ENCODE measurements around the gene FLVCR2. TPM values are rescaled to one million over a fixed set of nuclear protein-coding genes. Genes with fewer than 3 reads are reported as not detected.
A peak's percentile ranks its signal among the peaks of the same experiment; 100 is the strongest.

The FLVCR2 gene
- total and polyA plus RNA-seq, 2 of the 13 experiments (the other 11 are each of a cell fraction or from before 2014, with no cell fraction given), result 9.9 to 10.5 TPM

DNA sequence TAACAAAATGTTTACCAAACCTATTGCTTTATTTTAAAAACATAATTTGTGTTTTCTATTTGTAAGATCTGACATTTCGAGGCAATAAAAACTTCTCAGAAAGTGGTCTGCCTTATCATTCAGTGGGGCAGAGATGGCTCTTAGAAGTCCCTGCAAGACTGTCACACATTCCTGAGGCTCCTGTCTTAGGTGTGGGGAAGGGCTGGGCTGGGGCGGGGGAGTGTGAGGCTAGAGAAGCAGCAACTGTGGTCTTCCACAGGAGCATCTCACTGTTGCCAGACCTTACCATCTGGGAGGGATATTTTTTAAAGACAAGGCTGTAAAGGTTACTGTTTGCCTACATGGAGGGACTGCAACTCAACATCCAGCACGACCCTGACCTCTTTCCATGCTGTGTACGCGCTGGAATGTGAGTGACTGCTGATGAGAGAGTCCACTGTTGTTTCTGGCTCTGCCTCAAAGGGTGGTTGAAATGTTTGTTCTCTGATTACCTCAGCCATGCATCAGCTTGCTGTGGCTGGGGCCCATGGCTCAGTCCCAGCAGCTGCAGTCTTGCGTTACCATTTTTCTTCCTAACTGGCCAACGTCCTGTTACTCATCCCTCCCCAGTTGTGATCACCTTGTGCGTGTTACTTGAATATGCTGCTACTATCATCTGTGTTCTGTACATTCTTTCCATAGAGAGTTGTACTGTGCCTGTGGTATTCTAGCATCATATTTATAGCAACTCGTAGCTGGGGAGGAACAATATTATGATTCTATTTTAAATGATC lies 69.8 kb downstream of the FLVCR2 start (continued):
- TF ChIP-seq ERF (CRISPR knock-in tag; IDR thresholded peaks at IDR 0.05), result peak; percentile 68; the same call in 1 of the 2 replicates
- peak; percentile 82; the same call in 1 of the 2 replicates for TF ChIP-seq ZNF318 (CRISPR knock-in tag; IDR thresholded peaks at IDR 0.05)
- TF ChIP-seq ZNF430 (CRISPR knock-in tag; IDR thresholded peaks at IDR 0.05), result 0 out of 2 replicates have a peak, but pooled peaks have one; percentile 79
- TF ChIP-seq, protein P1, sequence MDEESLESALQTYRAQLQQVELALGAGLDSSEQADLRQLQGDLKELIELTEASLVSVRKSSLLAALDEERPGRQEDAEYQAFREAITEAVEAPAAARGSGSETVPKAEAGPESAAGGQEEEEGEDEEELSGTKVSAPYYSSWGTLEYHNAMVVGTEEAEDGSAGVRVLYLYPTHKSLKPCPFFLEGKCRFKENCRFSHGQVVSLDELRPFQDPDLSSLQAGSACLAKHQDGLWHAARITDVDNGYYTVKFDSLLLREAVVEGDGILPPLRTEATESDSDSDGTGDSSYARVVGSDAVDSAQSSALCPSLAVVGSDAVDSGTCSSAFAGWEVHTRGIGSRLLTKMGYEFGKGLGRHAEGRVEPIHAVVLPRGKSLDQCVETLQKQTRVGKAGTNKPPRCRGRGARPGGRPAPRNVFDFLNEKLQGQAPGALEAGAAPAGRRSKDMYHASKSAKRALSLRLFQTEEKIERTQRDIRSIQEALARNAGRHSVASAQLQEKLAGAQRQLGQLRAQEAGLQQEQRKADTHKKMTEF (CRISPR knock-in tag; IDR thresholded peaks at IDR 0.05), result peak; percentile 86
- TF ChIP-seq PCBP1 (IDR thresholded peaks at IDR 0.05; ENCODE audit: borderline replicate concordance, low read depth, low read length), result no peak
- peak; percentile 100 for TF ChIP-seq HDAC2 (CRISPR knock-in tag; IDR thresholded peaks at IDR 0.05)
- TF ChIP-seq MAFK (conservative IDR thresholded peaks at IDR 0.05 in 1 of 2, IDR thresholded peaks at IDR 0.05 in 1 of 2; ENCODE audit: low read length in 2 of 2), result 0 out of 4 replicates have a peak, but pooled peaks of 1 of the 2 experiments have one; percentile 11
- no peak for TF ChIP-seq ZNF343 (CRISPR knock-in tag; IDR thresholded peaks at IDR 0.05)
- TF ChIP-seq TMF1 (CRISPR knock-in tag; IDR thresholded peaks at IDR 0.05; ENCODE audit: low read depth), result no peak
- no peak for TF ChIP-seq IRX3 (CRISPR knock-in tag; IDR thresholded peaks at IDR 0.05; ENCODE audit: borderline replicate concordance, low read depth)
- peak; percentile 67; the same call in 1 of the 2 replicates for TF ChIP-seq SAFB2 (CRISPR knock-in tag; IDR thresholded peaks at IDR 0.05; ENCODE audit: borderline replicate concordance, low read depth)
- TF ChIP-seq ZNF574 (CRISPR knock-in tag; IDR thresholded peaks at IDR 0.05), result peak; percentile 89
- TF ChIP-seq, protein P2, sequence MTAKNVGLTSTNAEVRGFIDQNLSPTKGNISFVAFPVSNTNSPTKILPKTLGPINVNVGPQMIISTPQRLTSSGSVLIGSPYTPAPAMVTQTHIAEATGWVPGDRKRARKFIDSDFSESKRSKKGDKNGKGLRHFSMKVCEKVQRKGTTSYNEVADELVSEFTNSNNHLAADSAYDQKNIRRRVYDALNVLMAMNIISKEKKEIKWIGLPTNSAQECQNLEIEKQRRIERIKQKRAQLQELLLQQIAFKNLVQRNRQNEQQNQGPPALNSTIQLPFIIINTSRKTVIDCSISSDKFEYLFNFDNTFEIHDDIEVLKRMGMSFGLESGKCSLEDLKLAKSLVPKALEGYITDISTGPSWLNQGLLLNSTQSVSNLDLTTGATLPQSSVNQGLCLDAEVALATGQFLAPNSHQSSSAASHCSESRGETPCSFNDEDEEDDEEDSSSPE (CRISPR knock-in tag; IDR thresholded peaks at IDR 0.05), result peak; percentile 68
- peak; percentile 60; the same call in 1 of the 2 replicates for TF ChIP-seq ZNF572 (CRISPR knock-in tag; IDR thresholded peaks at IDR 0.05)

Measured in HepG2 (cell line).